Measurements from ENCODE around the gene PCNX2. TPM values are rescaled to one million over a fixed set of nuclear protein-coding genes. Genes with fewer than 3 reads are reported as not detected.

PCNX2 gene
- total RNA-seq, 1 experiment from 2014 or later, result 15.3 TPM

- Histone ChIP-seq H4K20me1 (ENCODE audit: insufficient read depth) (no peaks in the 10 kb centered on the region), H3K27ac (ENCODE audit: low read depth, low read length) (no peak overlapping the region), H3K9me3 (ENCODE audit: control insufficient read depth in 1 of 2, insufficient read depth in 1 of 2, low read depth in 1 of 2, low read length in 2 of 2) (peaks cover 4 to 5% of the 10 kb centered on the region in 2 experiments; a peak in 2 of 4 replicates), H2AFZ (ENCODE audit: low read depth, low read length, poor library complexity, severe bottlenecking) (no peak overlapping the region), H3K4me3 (replicated peaks in 1 of 2; ENCODE audit: low read depth in 1 of 2, low read length in 2 of 2) (no peak overlapping the region), H3K27me3 (ENCODE audit: insufficient read depth, low read length) (no peaks in the 10 kb centered on the region), H3K9me2 (ENCODE audit: insufficient read depth) (no peaks in the 10 kb centered on the region), H3K4me1 (ENCODE audit: control insufficient read depth in 1 of 2, insufficient read depth in 2 of 2, low read length in 2 of 2) (no peaks in the 10 kb centered on the region), H3K4me2 (ENCODE audit: low read length) (no peak overlapping the region), H3K79me2 (ENCODE audit: insufficient read depth, low read length) (no peaks in the 10 kb centered on the region), H3K36me3 (ENCODE audit: control insufficient read depth in 1 of 2, insufficient read depth in 2 of 2, low read length in 2 of 2) (peaks cover 0 to 6% of the 10 kb centered on the region in 2 experiments; a peak in 3 of 4 replicates), H3K9ac (ENCODE audit: low read length) (no peak overlapping the region)
- TF ChIP-seq EZH2 (IDR thresholded peaks at IDR 0.05) (no peak), RAD21 (IDR thresholded peaks at IDR 0.05; ENCODE audit: low read depth) (no peak), ATF3 (IDR thresholded peaks at IDR 0.05) (no peak), POLR2AphosphoS5 (IDR thresholded peaks at IDR 0.05; ENCODE audit: low read depth, low read length) (no peak), EGR1 (IDR thresholded peaks at IDR 0.05; ENCODE audit: low read depth) (no peak)
- ATAC-seq (no peak), DNase-seq (ENCODE audit: low read depth, low spot score) (no peak)
- CTCF ChIA-PET, result no interaction called here
- no TSS peak for BruUV-seq (replicated peaks)
- POLR2A ChIA-PET, result no interaction called here
- intact Hi-C loops (cut with micrococcal nuclease), result no loop called here
- RAD21 ChIA-PET (ENCODE audit: low non-redundant PET in 1 of 2, low total read pairs in 2 of 2, uncharacterized antibody in 2 of 2, unreplicated experiment in 2 of 2), result no interaction called here
These were observed 300.3 kb downstream of the PCNX2 start for GRCh38 chr1:232995189-232995588.

GRCh38 chr1:232993555-232993954 is 302.0 kb downstream of the PCNX2 start:
- ATAC-seq (no peak), DNase-seq (ENCODE audit: low read depth, low spot score) (no peak)
- CTCF ChIA-PET, result no interaction called here
- POLR2A ChIA-PET, result no interaction called here
- Histone ChIP-seq H3K9ac (ENCODE audit: low read length) (no peak overlapping the region), H3K9me2 (ENCODE audit: insufficient read depth) (no peaks in the 10 kb centered on the region), H3K9me3 (ENCODE audit: control insufficient read depth in 1 of 2, insufficient read depth in 1 of 2, low read depth in 1 of 2, low read length in 2 of 2) (peaks cover 4 to 5% of the 10 kb centered on the region in 2 experiments; a peak in 2 of 4 replicates), H3K27me3 (ENCODE audit: insufficient read depth, low read length) (no peaks in the 10 kb centered on the region), H3K4me2 (ENCODE audit: low read length) (no peak overlapping the region), H4K20me1 (ENCODE audit: insufficient read depth) (no peaks in the 10 kb centered on the region), H3K27ac (ENCODE audit: low read depth, low read length) (no peak overlapping the region), H3K36me3 (ENCODE audit: control insufficient read depth in 1 of 2, insufficient read depth in 2 of 2, low read length in 2 of 2) (peaks cover 0 to 6% of the 10 kb centered on the region in 2 experiments; a peak in 2 of 4 replicates), H3K79me2 (ENCODE audit: insufficient read depth, low read length) (no peaks in the 10 kb centered on the region), H2AFZ (ENCODE audit: low read depth, low read length, poor library complexity, severe bottlenecking) (no peak overlapping the region), H3K4me3 (replicated peaks in 1 of 2; ENCODE audit: low read depth in 1 of 2, low read length in 2 of 2) (no peak overlapping the region), H3K4me1 (ENCODE audit: control insufficient read depth in 1 of 2, insufficient read depth in 2 of 2, low read length in 2 of 2) (peaks cover 3 to 4% of the 10 kb centered on the region in 2 experiments; a peak in 1 of 4 replicates)
- RAD21 ChIA-PET (ENCODE audit: low non-redundant PET in 1 of 2, low total read pairs in 2 of 2, uncharacterized antibody in 2 of 2, unreplicated experiment in 2 of 2), result no interaction called here
- intact Hi-C loops (cut with micrococcal nuclease), result no loop called here
- no TSS peak for BruUV-seq (replicated peaks)
- TF ChIP-seq ZFX (IDR thresholded peaks at IDR 0.05) (no peak), REST (IDR thresholded peaks at IDR 0.05; ENCODE audit: low read depth) (no peak), TCF7L2 (IDR thresholded peaks at IDR 0.05; ENCODE audit: borderline replicate concordance, extremely low read depth, insufficient read depth, insufficient read length) (no peak), SRF (IDR thresholded peaks at IDR 0.05; ENCODE audit: low read depth) (no peak), POLR2A (IDR thresholded peaks at IDR 0.05; ENCODE audit: borderline replicate concordance, extremely low read depth, insufficient read depth, insufficient read length) (no peak), ELF1 (IDR thresholded peaks at IDR 0.05; ENCODE audit: borderline replicate concordance, low read depth) (no peak), EGR1 (IDR thresholded peaks at IDR 0.05; ENCODE audit: low read depth) (no peak), YY1 (IDR thresholded peaks at IDR 0.05; ENCODE audit: extremely low read depth, insufficient replicate concordance, low read depth, low read length) (no peak), SP1 (IDR thresholded peaks at IDR 0.05; ENCODE audit: low read depth) (no peak), ZNF274 (IDR thresholded peaks at IDR 0.05; ENCODE audit: low read depth, low read length) (no peak), SIN3A (IDR thresholded peaks at IDR 0.05; ENCODE audit: low read depth) (no peak), EZH2 (IDR thresholded peaks at IDR 0.05) (no peak), MAX (IDR thresholded peaks at IDR 0.05) (no peak)

All from HCT116 (cell line).